OCI-LY1 (cell line): ENCODE results near the gene USP15.

Source experiments
- H2AFZ ChIP-seq: fragments of 200-600 bp; sonication (generic), shearing (Covaris generic); 2 replicates; pipeline ENCODE4 v1.6.0; 2014; ENCODE audit warnings: antibody characterized with exemption, mild to moderate bottlenecking, low read length
- H3F3A ChIP-seq: fragments of 200-600 bp; sonication (generic), shearing (Covaris generic); 2 replicates; pipeline ENCODE4 v1.6.0; 2014; ENCODE audit warnings: mild to moderate bottlenecking, antibody characterized with exemption, low read length, moderate library complexity; ENCODE audit not compliant: insufficient read depth
- H3K27ac ChIP-seq: fragments of 200-600 bp; sonication (generic); 2 replicates; pipeline ENCODE4 v1.5.1; 2014; ENCODE audit warnings: low read length, mixed run types, mild to moderate bottlenecking, low read depth; ENCODE audit not compliant: poor library complexity, severe bottlenecking
- H3K27me3 ChIP-seq: fragments of 200-600 bp; sonication (generic); 2 replicates; pipeline ENCODE4 v1.6.0; 2014; ENCODE audit warnings: antibody characterized with exemption, mild to moderate bottlenecking, low read length, moderate library complexity; ENCODE audit not compliant: insufficient read depth
- H3K36me3 ChIP-seq: fragments of 200-600 bp; sonication (generic); 2 replicates; pipeline ENCODE4 v1.6.1; 2014; ENCODE audit warnings: mild to moderate bottlenecking, antibody characterized with exemption, low read length, moderate library complexity, mixed read lengths; ENCODE audit not compliant: insufficient read depth
- H3K4me1 ChIP-seq: fragments of 200-600 bp; sonication (generic); 2 replicates; pipeline ENCODE4 v1.5.1; 2014; ENCODE audit warnings: mild to moderate bottlenecking, low read length, moderate library complexity; ENCODE audit not compliant: insufficient read depth, severe bottlenecking
- H3K4me2 ChIP-seq: fragments of 200-600 bp; sonication (generic), shearing (Covaris generic); 2 replicates; pipeline ENCODE4 v1.6.1; 2014; ENCODE audit warnings: low read length
- H3K4me3 ChIP-seq: fragments of 200-600 bp; sonication (generic); 2 replicates; pipeline ENCODE4 v1.5.1; 2014; ENCODE audit warnings: low read length, low read depth, mild to moderate bottlenecking, mixed read lengths; ENCODE audit not compliant: poor library complexity, severe bottlenecking
- H3K79me2 ChIP-seq: fragments of 200-600 bp; shearing (Covaris generic); 2 replicates; pipeline ENCODE4 v1.6.1; 2016; ENCODE audit warnings: mixed run types, low read length, mixed read lengths; ENCODE audit not compliant: insufficient read depth
- H3K9ac ChIP-seq: fragments of 200-600 bp; sonication (generic), shearing (Covaris generic); 2 replicates; pipeline ENCODE4 v1.6.1; 2014; ENCODE audit warnings: mild to moderate bottlenecking, low read length, mixed read lengths
- H3K9me2 ChIP-seq: fragments of 200-600 bp; sonication (generic), shearing (Covaris generic); 2 replicates; pipeline ENCODE4 v1.6.1; 2014; ENCODE audit warnings: low read depth, mild to moderate bottlenecking, low read length, mixed read lengths
- H3K9me3 ChIP-seq: fragments of 200-600 bp; shearing (Covaris generic); 2 replicates; pipeline ENCODE4 v1.6.1; 2014; ENCODE audit warnings: low read length, mixed read lengths
- H4K20me1 ChIP-seq: fragments of 200-600 bp; sonication (generic), shearing (Covaris generic); 2 replicates; pipeline ENCODE4 v1.6.0; 2016; ENCODE audit warnings: mild to moderate bottlenecking, low read length; ENCODE audit not compliant: insufficient read depth
- CTCF ChIP-seq: fragments of 200-600 bp; sonication (generic), shearing (Covaris generic); IDR thresholded peaks from 2 replicates; pipeline ENCODE4 v1.5.1; 2017; ENCODE audit warnings: mild to moderate bottlenecking, antibody characterized with exemption, low read length, moderate library complexity, mixed read lengths
- EZH2 ChIP-seq: fragments of 200-600 bp; sonication (generic), shearing (Covaris generic); IDR thresholded peaks from 2 replicates; pipeline ENCODE4 v1.8.0; 2017; ENCODE audit warnings: borderline replicate concordance, mixed run types, mild to moderate bottlenecking, antibody characterized with exemption, low read length, moderate library complexity, mixed read lengths

USP15 gene

DNA sequence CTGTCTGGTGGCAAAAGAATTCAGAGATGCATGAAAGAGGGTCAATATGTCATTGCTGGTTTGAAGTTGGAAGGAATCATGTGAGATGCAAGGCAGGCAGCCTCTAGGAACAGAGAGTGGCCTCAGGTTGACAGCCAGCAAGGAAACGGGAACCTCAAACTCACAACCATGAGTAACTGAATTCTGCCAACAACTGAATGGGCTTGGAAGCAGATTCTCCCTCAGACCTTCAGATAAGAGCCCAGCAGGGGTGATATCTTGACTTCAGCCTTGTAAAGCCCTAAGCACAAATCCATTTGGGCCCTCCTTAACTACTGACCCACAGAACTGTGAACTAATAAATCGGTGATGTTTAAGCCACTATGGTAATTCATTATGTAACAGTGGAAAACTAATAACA, 35.8 kb downstream of the USP15 start:
- Histone ChIP-seq H3K4me1 (no peaks in the 10 kb centered on the region), H3K9me2 (no peaks in the 10 kb centered on the region), H3K27me3 (no peaks in the 10 kb centered on the region), H3F3A (no peaks in the 10 kb centered on the region), H3K4me3 (no peak overlapping the region), H4K20me1 (no peaks in the 10 kb centered on the region), H3K27ac (no peak overlapping the region), H2AFZ (no peak overlapping the region), H3K9ac (no peak overlapping the region), H3K36me3 (peaks cover 50% of the 10 kb centered on the region), H3K4me2 (no peak overlapping the region), H3K79me2 (peaks cover 43% of the 10 kb centered on the region), H3K9me3 (0 out of 2 replicates have a peak, but pooled peaks cover 4% of the 10 kb centered on the region)
- TF ChIP-seq EZH2: no peak
- TF ChIP-seq CTCF: no peak

DNA sequence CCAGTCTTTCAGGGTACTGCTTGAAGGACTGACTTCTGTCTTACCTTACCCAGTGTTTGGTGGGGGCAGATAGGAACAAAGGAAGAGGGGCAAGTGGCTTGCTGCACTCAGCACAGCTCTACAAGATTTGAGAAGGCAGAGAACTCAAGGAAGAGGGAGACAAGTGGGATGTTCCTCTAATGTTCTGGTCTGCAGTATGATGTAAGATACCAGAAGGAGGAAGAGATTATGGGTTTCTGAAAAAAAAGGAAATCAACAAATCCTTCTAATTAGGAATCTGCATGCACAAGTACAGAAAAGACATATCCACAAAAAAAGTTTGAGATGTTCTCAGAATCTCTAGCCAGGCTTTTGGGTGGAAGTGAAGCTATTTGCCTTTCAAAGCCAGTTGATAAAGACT, 37.1 kb downstream of the USP15 start:
- Histone ChIP-seq H3K27ac (no peak overlapping the region), H3K36me3 (peaks cover 58% of the 10 kb centered on the region), H3K79me2 (peaks cover 33% of the 10 kb centered on the region), H3K4me3 (no peak overlapping the region), H3F3A (no peaks in the 10 kb centered on the region), H4K20me1 (no peaks in the 10 kb centered on the region), H3K9ac (no peak overlapping the region), H3K27me3 (no peaks in the 10 kb centered on the region), H2AFZ (no peak overlapping the region), H3K4me2 (no peak overlapping the region), H3K4me1 (no peaks in the 10 kb centered on the region), H3K9me2 (no peaks in the 10 kb centered on the region), H3K9me3 (0 out of 2 replicates have a peak, but pooled peaks cover 4% of the 10 kb centered on the region)
- no peak for TF ChIP-seq CTCF
- no peak for TF ChIP-seq EZH2

GRCh38 chr12:62299617-62300016, 39.4 kb downstream of the USP15 start:
- H4K20me1 ChIP-seq: no peaks in the 10 kb centered on the region
- no peaks in the 10 kb centered on the region for H3K9me2 ChIP-seq
- no peaks in the 10 kb centered on the region for H3K27me3 ChIP-seq
- peaks cover 14% of the 10 kb centered on the region for H3K9me3 ChIP-seq
- no peak overlapping the region for H3K9ac ChIP-seq
- no peak overlapping the region for H2AFZ ChIP-seq
- peaks cover 16% of the 10 kb centered on the region for H3K79me2 ChIP-seq
- no peak overlapping the region for H3K4me2 ChIP-seq
- H3F3A ChIP-seq: no peaks in the 10 kb centered on the region
- H3K27ac ChIP-seq: no peak overlapping the region
- H3K4me1 ChIP-seq: no peaks in the 10 kb centered on the region
- peaks cover 80% of the 10 kb centered on the region for H3K36me3 ChIP-seq
- no peak overlapping the region for H3K4me3 ChIP-seq
- TF ChIP-seq CTCF: no peak
- no peak for TF ChIP-seq EZH2
